GM21528 (cell line): ENCODE results near the gene RAB3C.

Source experiments
- ATAC-seq: cut with Tn5 transposase; IDR thresholded peaks from one replicate; pipeline ENCODE4 v1.9.1; 2021; ENCODE audit warnings: mild to moderate bottlenecking, moderate library complexity; ENCODE audit not compliant: unreplicated experiment, low FRiP score

RAB3C gene

GRCh38 chr5:58763390-58763789 is 180.5 kb downstream of the RAB3C start:
- ATAC-seq, result no peak

- ATAC-seq, result no peak
Observed at GRCh38 chr5:58764199-58764598, 181.3 kb downstream of the RAB3C start.

- ATAC-seq, result no peak
Observed at GRCh38 chr5:58765058-58765457, 182.2 kb downstream of the RAB3C start.

GRCh38 chr5:58767104-58767503 is 184.2 kb downstream of the RAB3C start:
- no peak for ATAC-seq

GRCh38 chr5:58770136-58770535 is 187.3 kb downstream of the RAB3C start:
- no peak for ATAC-seq

- no peak for ATAC-seq
Observed at GRCh38 chr5:58771796-58772195, 188.9 kb downstream of the RAB3C start.

- ATAC-seq, result no peak
Observed at GRCh38 chr5:58773744-58774441, 191.0 kb downstream of the RAB3C start.

- ATAC-seq, result no peak
Observed at GRCh38 chr5:58774937-58775336, 192.1 kb downstream of the RAB3C start.

GRCh38 chr5:58775701-58776262 is 192.9 kb downstream of the RAB3C start:
- ATAC-seq, result peak; percentile 81

- no peak for ATAC-seq
Observed at GRCh38 chr5:58776559-58776958, 193.7 kb downstream of the RAB3C start.

- ATAC-seq, result no peak
Observed at GRCh38 chr5:58778888-58779287, 196.0 kb downstream of the RAB3C start.

- ATAC-seq, result peak; percentile 66
Observed at GRCh38 chr5:58786035-58786434, 203.2 kb downstream of the RAB3C start.

GRCh38 chr5:58786711-58787303 is 203.9 kb downstream of the RAB3C start:
- ATAC-seq, result no peak

- no peak for ATAC-seq
Observed at GRCh38 chr5:58787987-58788386, 205.1 kb downstream of the RAB3C start.

GRCh38 chr5:58793888-58794657 is 211.2 kb downstream of the RAB3C start:
- no peak for ATAC-seq

GRCh38 chr5:58794875-58795274 is 212.0 kb downstream of the RAB3C start:
- no peak for ATAC-seq

GRCh38 chr5:58795327-58795726 is 212.5 kb downstream of the RAB3C start:
- ATAC-seq, result no peak

- ATAC-seq, result no peak
Observed at GRCh38 chr5:58797021-58797420, 214.1 kb downstream of the RAB3C start.

- ATAC-seq, result no peak
Observed at GRCh38 chr5:58800356-58800755, 217.5 kb downstream of the RAB3C start.

- ATAC-seq, result no peak
Observed at GRCh38 chr5:58800861-58801540, 218.1 kb downstream of the RAB3C start.

- no peak for ATAC-seq
Observed at GRCh38 chr5:58803056-58803455, 220.2 kb downstream of the RAB3C start.
